ENCODE data around the gene STK25.
"Not testable (repeated sequence)": the region's sequence is repeated elsewhere in the genome, so short reads cannot be mapped to it uniquely, and the experiment has no call there.

Gene STK25

GRCh38 chr2:241507430-241508239 lies 749 bp downstream of the STK25 start:
- DNase-seq: no peak

DNA sequence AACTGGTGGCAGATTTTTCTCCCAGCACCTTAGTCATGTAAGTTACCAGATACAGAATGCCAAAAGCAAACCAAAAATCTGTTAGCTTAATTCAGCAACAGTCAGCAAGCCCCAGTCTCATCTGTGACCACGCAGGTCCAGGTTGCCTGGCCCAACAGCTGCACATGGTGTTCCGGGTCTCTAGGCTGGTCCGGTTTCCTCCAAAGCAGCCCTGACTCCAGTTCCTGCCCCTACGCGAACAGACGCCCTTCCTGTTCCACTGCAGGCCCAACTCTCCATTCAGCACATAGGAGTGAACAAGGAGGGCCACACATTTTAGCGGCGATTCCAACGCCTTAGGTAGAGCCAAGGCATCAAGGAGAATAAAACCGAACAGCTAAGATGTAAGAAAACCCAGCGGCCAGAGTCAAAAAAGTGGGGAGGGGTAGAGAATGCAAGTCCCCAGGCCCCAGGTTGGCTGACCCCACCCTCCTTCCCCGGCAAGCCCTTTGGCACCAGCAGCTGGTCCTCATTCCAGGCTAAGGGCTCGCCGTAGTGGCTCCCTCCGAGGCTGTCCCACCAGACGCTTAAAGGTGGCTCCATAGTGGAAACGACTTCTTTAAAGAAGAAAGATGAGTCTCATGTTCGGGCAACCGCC lies 1.5 kb downstream of the STK25 start:
- no peak for DNase-seq

DNA sequence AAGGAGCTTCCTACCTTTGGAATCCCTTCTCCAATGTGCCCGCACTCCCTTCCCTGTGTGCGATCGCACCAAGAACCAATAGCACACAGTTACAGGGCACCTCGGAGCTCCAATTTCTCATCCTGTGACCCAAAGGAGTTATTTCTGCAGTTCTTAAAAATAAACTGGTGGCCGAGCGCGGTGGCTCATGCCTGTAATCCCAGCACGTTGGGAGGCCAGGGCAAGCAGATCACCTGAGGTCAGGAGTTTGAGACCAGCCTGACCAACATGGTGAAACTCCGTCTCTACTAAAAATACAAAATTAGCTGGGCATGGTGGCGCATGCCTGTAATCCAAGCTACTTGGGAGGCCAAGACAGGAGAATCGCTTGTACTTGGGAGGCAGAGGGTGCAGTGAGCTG lies 2.1 kb downstream of the STK25 start:
- DNase-seq: not testable (repeated sequence)

GRCh38 chr2:241505781-241506201 lies 2.6 kb downstream of the STK25 start:
- no peak for DNase-seq

- no peak for DNase-seq
Observed at GRCh38 chr2:241505086-241505780, 3.2 kb downstream of the STK25 start.

GRCh38 chr2:241503776-241504392 lies 4.5 kb downstream of the STK25 start:
- no peak for DNase-seq

- no peak for DNase-seq
Observed at GRCh38 chr2:241502281-241502680, 6.1 kb downstream of the STK25 start.

DNA sequence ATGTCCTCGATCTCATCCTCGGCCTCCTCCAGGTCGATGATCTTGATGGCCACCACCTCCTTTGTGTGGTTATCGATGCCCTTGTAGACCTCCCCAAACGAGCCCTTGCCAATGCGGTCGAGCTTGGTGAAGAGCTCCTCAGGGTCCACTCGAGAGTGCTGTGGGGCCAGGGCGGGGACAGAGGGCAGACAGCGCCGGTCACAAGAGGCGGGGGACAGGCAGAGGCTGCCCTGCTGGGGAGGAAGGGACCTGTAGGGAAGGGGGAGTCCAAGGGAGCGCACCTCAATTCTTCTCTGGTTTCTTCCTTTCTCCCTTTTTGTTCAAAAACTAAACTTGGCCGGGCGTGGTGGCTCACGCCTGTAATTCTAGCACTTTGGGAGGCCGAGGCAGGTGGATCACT lies 6.8 kb downstream of the STK25 start:
- no peak for DNase-seq

- no peak for DNase-seq
Observed at GRCh38 chr2:241501099-241501541, 7.3 kb downstream of the STK25 start.

DNA sequence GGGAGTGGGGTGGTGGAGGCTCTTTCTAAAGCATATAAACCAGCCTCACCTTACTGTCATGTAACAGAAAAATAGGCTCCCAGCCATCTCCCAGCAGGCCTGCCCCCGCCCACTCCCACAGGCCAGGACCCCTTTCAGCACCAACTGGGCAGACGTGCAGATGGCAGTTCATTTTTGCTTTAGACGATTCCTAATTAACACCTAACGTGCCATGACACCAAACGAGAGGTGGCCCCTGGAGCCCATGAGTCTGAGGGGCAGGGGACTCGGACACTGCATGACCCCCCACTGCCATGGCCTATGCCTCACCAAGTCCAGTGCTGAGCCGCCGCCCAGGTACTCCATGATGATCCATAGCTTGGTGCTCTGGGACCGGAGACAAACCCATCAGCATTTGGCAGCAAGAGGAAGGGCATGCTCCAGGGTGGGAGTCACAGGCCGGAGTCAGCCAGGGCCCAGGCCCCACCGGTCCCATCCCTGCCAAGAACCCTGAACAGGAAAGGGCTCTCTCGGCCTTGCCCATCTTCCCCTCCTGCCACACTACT lies 7.9 kb downstream of the STK25 start:
- no peak for DNase-seq

DNA sequence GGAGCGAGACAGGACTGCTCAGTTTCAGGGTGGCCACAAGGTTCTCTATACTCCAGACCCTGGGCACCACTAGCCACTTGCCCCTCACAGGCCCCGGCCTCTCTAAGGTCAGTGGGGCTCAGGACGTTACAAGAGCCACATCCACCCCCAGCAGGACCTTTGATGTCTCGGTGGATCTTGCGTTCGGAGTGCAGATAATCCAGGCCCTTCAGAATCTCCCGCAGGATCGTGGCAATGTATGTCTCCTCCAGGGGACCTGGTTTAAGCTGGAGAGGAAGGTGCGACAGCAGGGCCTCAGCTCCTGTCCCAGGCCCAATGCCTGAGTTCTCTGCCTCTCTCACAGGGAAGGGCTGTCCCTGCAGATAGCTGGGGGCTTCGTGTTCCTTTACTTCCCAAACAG lies 8.4 kb downstream of the STK25 start:
- no peak for DNase-seq

DNA sequence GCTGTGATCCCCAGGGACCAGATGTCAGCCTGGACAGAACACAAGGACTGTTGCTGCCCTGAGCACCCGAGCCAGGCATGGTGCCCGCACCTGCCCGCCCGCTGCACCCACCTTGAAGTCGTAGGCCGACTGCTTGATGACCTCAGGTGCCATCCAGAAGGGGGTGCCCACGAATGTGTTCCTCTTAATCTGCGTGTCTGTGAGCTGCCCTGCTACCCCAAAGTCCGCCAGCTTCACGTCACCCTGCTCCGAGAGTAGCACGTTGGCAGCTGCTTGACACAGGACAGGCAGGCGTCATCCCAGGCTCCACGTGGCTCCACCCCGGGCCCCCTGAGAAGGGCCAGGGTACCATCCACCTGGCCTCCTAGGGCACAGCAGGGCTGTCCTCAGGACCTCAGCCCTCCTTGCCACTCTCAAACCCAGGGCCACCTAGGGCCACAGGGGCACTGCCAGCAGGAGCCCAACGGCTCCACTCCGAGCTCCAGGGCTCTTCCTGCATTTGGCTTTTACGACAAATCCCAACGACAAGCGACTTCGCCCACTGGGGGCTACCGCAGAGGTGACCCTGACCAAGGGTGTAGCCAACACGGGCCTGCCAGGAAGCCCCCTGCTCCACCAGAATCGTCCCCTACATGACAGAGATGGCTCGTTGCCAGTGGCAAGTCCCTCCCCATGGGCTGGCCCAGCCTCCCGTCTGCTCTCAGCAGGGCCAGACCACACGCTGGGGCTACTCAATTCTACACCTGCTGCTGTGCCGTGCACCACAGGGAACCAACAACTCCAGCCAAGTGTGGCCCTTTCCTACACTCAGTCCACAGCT lies 9.0 kb downstream of the STK25 start:
- DNase-seq: peak; percentile 8

GRCh38 chr2:241498115-241499070 lies 10.0 kb downstream of the STK25 start:
- DNase-seq: no peak

DNA sequence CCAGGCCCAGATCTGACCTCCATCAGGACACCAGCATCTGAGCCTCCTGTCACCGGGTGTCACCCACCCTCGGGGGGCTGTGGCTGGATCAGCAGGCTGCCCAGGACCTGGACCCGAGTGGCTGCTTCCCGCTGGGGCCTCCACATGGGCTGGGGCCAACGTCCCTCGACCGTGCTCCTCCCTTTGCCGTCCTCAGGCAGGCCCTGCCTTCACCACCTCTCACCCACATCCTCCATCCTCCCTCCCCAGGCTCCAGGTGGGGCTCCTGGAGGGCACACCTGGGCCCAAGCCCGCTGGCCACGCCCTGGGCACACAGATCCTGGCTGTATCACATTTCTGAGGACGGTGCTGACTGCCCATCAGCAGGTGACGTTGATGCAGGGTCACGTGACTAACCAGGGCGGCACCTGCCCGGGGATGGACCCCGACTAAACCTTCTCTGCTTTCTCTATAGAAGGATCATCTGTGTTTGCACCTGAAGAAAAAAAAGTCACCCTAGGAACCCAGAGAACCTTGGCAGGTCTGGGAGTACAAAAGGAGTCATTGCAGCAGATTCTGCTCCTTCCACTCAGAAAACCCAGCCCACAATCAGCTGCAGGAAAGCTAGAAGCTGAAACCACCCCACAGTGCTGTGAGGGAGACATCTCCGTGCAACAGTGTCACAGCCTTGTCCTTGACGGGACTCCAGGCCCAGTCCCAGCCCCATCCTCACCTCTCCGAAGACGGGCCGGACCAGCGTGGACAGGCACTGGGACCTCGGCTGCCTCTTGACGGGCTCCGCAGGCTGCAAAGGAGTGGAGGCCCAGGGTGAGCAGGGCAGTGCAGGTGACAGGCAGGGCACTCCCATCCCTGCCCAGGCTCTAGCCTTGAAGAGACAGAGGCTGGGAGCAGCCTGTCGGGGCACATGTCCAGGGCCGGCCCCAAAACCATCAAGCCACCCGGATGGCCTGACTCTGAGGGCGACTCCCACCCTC lies 11.2 kb downstream of the STK25 start:
- no peak for DNase-seq

- DNase-seq: no peak
Observed at GRCh38 chr2:241496003-241496707, 12.2 kb downstream of the STK25 start.

- DNase-seq: no peak
Observed at GRCh38 chr2:241495172-241496002, 13.0 kb downstream of the STK25 start.

- DNase-seq: no peak
Observed at GRCh38 chr2:241494311-241494908, 14.0 kb downstream of the STK25 start.

- no peak for DNase-seq
Observed at GRCh38 chr2:241493092-241493491, 15.3 kb downstream of the STK25 start.
